GM13977 (cell line): Measurements from ENCODE around the gene PTAFR.
A peak's percentile ranks its signal among the peaks of the same experiment; 100 is the strongest.

Experiments
- DNase-seq: peaks from one replicate; pipeline ENCODE4 v3.0.0; 2012; ENCODE audit warnings: low spot score
- in situ Hi-C: fragments of 300-500 bp; cut with MboI; formaldehyde crosslinking; loops from one replicate; pipeline ENCODE4 v1.12.0; 2022; ENCODE audit warnings: low sequenced_read_pairs, low pct_unique_long_range_greater_than_20kb, mixed read lengths, inconsistent platforms; ENCODE audit not compliant: unreplicated experiment
- TF ChIP-seq, protein P1 (sequence below): IDR thresholded peaks from 2 replicates; pipeline ENCODE4 v1.5.1; 2012; ENCODE audit warnings: mild to moderate bottlenecking, control low read depth; ENCODE audit not compliant: insufficient read depth; ENCODE audit errors: extremely low read depth, missing control alignments

PTAFR gene

DNA sequence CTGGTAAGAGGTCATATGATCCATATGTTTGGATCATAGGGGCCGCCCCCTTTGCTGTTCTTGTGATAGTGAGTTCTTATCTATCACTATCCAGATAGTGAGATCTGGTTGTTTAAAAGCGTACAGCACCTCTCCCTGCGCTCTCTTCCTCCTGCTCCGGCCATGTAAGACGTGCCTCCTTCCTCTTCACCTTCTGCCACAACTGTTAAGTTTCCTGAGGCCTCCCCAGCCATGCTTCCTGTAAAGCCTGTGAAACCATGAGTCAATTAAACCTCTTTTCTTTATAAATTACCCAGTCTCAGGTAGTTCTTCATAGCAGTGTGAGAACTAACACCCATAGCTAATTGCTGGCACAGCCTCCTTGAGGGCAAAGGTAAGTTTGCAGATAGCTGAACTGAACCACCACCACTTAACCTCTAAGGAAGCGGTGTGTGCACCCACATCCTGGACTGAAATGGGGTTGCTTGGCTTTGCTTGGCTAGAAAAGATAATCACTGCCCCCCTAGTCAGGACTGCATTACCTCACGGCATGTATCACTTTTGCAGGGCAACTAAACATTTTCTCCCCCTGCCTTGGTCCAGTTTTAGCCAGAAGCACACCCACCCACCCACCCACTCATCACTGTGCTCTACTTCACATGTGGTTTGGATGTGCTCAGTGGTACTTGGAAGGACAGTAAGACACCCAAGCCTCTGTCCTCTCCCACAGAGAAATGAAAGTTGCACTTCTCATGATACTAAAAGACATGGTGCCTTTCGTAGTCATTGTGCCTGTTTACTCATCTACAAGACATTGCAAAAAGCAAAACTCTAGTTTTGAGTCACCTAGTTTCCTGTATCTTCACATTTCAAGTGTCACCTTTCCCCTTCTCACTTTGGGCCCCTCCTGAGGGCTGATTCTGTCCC is 23.1 kb upstream of the PTAFR start:
- TF ChIP-seq, protein P1, sequence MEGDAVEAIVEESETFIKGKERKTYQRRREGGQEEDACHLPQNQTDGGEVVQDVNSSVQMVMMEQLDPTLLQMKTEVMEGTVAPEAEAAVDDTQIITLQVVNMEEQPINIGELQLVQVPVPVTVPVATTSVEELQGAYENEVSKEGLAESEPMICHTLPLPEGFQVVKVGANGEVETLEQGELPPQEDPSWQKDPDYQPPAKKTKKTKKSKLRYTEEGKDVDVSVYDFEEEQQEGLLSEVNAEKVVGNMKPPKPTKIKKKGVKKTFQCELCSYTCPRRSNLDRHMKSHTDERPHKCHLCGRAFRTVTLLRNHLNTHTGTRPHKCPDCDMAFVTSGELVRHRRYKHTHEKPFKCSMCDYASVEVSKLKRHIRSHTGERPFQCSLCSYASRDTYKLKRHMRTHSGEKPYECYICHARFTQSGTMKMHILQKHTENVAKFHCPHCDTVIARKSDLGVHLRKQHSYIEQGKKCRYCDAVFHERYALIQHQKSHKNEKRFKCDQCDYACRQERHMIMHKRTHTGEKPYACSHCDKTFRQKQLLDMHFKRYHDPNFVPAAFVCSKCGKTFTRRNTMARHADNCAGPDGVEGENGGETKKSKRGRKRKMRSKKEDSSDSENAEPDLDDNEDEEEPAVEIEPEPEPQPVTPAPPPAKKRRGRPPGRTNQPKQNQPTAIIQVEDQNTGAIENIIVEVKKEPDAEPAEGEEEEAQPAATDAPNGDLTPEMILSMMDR: no peak
- DNase-seq: peak; percentile 87
- in situ Hi-C loops: loop anchor here (5.0 kb wide), 1 partner anchor 107 kb away; no protein-coding TSS in a partner anchor

DNA sequence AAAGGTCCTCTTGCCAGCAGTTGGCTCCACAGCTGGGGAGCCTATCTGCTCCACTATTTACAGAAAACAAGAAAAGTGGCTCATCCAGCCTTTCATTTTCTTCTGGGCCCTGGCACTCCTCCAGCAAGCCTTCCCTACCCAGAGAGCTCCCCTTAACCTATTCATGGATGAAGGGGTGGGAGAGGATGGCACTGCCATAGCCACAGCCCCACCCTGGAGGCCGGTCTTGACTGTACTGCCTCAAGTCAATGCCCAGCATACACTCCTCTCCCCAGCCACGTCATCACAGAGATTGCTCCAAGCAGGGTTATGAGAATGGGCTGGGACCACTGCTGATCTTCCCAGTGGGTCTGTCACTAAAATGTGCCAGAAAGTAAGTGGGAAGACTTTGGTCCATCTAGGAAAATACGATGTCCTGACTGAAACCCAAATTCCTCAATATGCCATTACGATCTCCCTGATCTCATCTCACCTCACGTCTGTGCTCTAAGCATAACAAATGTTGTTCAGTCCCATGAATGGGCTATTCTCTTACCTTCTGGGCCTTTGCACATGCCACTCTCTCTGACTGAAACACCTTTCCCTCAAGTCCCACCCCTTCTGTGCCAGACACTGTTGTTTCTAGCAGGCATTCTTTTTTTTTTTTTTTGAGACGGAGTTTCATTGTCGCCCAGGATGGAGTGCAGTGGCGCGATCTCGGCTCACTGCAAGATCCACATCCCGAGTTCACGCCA is 21.4 kb upstream of the PTAFR start:
- in situ Hi-C loops: no loop called here
- TF ChIP-seq, protein P1: no peak
- DNase-seq: no peak

- in situ Hi-C loops: no loop called here
- DNase-seq: no peak
- TF ChIP-seq, protein P1: no peak
These were observed 19.8 kb upstream of the PTAFR start for GRCh38 chr1:28196330-28196729.

GRCh38 chr1:28195780-28196179 is 19.3 kb upstream of the PTAFR start:
- no peak for DNase-seq
- TF ChIP-seq, protein P1: no peak
- in situ Hi-C loops: no loop called here

- TF ChIP-seq, protein P1: no peak
- no peak for DNase-seq
- in situ Hi-C loops: no loop called here
These were observed 18.0 kb upstream of the PTAFR start for GRCh38 chr1:28194326-28195035.

DNA sequence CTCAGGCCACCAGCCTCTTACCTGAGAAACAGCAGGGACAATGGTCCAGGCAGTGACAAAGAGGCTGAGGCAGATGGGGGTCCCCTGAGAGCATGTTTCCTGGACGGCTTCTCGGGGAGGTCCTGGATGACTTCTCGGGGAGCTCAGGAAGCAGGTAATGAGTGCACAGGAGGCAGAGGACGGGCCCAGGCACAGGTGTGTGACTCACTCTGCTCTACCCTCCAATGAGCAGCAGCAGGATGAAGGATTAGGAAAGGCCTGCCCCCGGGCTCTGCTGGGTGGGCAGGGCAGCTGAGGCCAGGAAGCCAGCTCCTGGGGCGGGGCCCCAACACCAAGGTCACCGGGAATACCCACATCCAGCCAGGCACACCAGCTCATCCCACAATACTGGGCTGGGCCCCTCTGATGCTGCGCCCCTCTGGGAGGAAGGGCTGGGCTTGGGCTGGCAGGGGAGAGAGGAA is 17.2 kb upstream of the PTAFR start:
- in situ Hi-C loops: no loop called here
- DNase-seq: no peak
- TF ChIP-seq, protein P1: no peak
